ENCODE measurements around the gene PPARD. TPM values are rescaled to one million over a fixed set of nuclear protein-coding genes. Genes with fewer than 3 reads are reported as not detected.

Gene PPARD
- total and polyA plus RNA-seq, 2 experiments from 2014 or later, result 9.1 to 20.4 TPM

DNA sequence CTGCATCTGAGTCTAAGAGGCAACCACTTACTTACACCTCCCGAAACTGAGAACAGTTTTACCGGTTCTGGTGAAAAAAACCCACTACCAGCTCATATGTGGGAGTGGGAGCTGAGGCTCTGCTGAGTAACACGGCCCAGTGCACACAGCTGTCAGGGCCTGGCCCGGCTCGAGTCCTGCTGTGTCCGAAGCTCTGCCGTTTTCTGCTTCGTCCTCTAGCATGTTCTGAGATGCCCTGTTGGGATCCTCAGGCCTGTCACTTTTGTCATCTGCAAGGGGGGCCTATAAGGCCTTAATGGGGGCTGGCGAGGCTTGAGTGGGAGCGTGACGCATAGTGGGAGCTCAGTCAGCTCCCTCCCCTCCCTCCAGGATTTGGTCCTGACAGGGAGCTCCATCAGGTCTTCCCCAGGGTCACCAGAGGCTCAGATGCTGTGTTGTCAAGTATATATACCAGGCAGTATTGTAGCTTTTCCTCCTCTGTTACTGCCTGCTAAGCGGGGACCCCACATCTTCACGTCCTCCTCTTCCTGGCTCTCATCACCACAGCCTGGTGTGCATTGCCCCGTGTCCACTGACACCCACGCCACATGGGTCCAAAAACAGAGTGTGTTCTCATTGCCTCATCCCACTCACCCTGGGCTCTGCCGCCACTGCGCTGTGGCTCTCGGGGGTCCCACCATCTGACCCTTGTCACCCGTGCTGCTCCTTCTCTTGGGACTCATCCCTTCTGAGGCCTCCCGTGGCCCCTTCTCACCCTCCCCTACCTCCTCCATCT, 64.5 kb downstream of the PPARD start:
- DNase-seq (ENCODE audit: low spot score), result no peak
- Histone ChIP-seq H3K4me3 (no peak overlapping the region), H3K36me3 (replicated peaks; ENCODE audit: insufficient read depth, low read depth) (no peaks in the 10 kb centered on the region), H3K27me3 (no peaks in the 10 kb centered on the region), H3K79me2 (peaks cover 2% of the 10 kb centered on the region), H4K20me1 (ENCODE audit: insufficient read depth, poor library complexity, severe bottlenecking) (no peaks in the 10 kb centered on the region), H3K4me1 (ENCODE audit: insufficient read depth) (peaks cover 9% of the 10 kb centered on the region), H3K9me2 (replicated peaks; ENCODE audit: insufficient read depth) (no peaks in the 10 kb centered on the region), H2AFZ (no peak overlapping the region), H3K9me3 (ENCODE audit: low read depth) (no peaks in the 10 kb centered on the region), H3K4me2 (no peak overlapping the region), H3K27ac (no peak overlapping the region)
- 95% methylated on average over 20 of the region's 20 CpGs for WGBS (ENCODE audit: low lambda C conversion rate, missing lambda C conversion rate)
- TF ChIP-seq, protein P1, sequence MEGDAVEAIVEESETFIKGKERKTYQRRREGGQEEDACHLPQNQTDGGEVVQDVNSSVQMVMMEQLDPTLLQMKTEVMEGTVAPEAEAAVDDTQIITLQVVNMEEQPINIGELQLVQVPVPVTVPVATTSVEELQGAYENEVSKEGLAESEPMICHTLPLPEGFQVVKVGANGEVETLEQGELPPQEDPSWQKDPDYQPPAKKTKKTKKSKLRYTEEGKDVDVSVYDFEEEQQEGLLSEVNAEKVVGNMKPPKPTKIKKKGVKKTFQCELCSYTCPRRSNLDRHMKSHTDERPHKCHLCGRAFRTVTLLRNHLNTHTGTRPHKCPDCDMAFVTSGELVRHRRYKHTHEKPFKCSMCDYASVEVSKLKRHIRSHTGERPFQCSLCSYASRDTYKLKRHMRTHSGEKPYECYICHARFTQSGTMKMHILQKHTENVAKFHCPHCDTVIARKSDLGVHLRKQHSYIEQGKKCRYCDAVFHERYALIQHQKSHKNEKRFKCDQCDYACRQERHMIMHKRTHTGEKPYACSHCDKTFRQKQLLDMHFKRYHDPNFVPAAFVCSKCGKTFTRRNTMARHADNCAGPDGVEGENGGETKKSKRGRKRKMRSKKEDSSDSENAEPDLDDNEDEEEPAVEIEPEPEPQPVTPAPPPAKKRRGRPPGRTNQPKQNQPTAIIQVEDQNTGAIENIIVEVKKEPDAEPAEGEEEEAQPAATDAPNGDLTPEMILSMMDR (IDR thresholded peaks at IDR 0.05; ENCODE audit: poor library complexity), result no peak
- TF ChIP-seq EZH2 (IDR thresholded peaks at IDR 0.05; ENCODE audit: borderline replicate concordance), result no peak
- TF ChIP-seq EZH2phosphoT487 (IDR thresholded peaks at IDR 0.05; ENCODE audit: low read depth, severe bottlenecking, unreplicated experiment), result no peak

DNA sequence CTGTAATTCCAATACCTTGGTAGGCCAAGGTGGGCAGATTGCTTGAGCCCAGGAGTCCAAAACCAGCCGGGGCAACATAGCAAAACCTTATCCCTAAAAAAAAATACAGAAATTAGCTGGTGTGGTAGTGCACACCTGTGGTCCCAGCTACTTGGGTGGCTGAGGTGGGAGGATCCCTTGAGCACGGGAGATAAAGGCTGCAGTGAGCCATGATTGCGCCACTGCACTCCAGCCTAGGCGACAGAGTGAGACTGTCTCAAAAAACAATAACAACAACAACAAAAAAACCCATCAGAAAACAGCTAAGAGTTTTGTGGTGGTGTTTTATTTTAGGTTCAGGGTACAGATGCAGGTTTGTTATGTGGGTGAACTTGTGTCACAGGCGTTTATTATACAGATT, 66.9 kb downstream of the PPARD start:
- H3K9me2 ChIP-seq (replicated peaks; ENCODE audit: insufficient read depth), result no peaks in the 10 kb centered on the region
- no peaks in the 10 kb centered on the region for H3K9me3 ChIP-seq (ENCODE audit: low read depth)
- WGBS (ENCODE audit: low lambda C conversion rate, missing lambda C conversion rate), result 86% methylated on average over 5 of the region's 5 CpGs
- no peaks in the 10 kb centered on the region for H3K27me3 ChIP-seq
- TF ChIP-seq EZH2phosphoT487 (IDR thresholded peaks at IDR 0.05; ENCODE audit: low read depth, severe bottlenecking, unreplicated experiment) (no peak), EZH2 (IDR thresholded peaks at IDR 0.05; ENCODE audit: borderline replicate concordance) (no peak)
- TF ChIP-seq, protein P1 (IDR thresholded peaks at IDR 0.05; ENCODE audit: poor library complexity), result no peak
- no peaks in the 10 kb centered on the region for H3K79me2 ChIP-seq
- H3K4me2 ChIP-seq, result no peak overlapping the region
- DNase-seq (ENCODE audit: low spot score), result no peak
- H3K4me1 ChIP-seq (ENCODE audit: insufficient read depth), result no peaks in the 10 kb centered on the region
- H4K20me1 ChIP-seq (ENCODE audit: insufficient read depth, poor library complexity, severe bottlenecking), result no peaks in the 10 kb centered on the region
- H3K36me3 ChIP-seq (replicated peaks; ENCODE audit: insufficient read depth, low read depth), result no peaks in the 10 kb centered on the region
- no peak overlapping the region for H3K4me3 ChIP-seq
- H2AFZ ChIP-seq, result no peak overlapping the region
- no peak overlapping the region for H3K27ac ChIP-seq

DNA sequence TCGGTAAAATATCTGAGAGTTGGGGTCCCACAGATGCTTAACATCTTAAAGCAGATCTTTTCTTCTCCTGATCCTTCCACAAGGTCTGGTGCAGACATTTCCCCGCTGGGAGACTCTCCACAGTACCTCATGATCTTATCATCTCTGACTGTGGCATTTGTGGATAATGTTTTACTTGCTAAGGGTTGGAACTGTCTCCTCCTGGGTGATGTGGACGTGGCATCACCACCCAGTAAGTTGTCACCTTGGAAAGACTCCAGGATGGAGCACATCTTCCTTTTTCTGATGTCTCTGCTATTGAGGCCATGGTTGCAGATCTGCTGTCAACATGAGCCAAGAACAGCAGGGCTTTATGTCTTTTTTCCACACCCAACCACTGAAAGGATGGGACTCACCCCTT, 67.8 kb downstream of the PPARD start:
- H3K4me2 ChIP-seq, result no peak overlapping the region
- 60% methylated on average over 3 of the region's 3 CpGs for WGBS (ENCODE audit: low lambda C conversion rate, missing lambda C conversion rate)
- no peaks in the 10 kb centered on the region for H3K27me3 ChIP-seq
- H3K36me3 ChIP-seq (replicated peaks; ENCODE audit: insufficient read depth, low read depth), result no peaks in the 10 kb centered on the region
- H2AFZ ChIP-seq, result no peak overlapping the region
- no peak for DNase-seq (ENCODE audit: low spot score)
- no peaks in the 10 kb centered on the region for H4K20me1 ChIP-seq (ENCODE audit: insufficient read depth, poor library complexity, severe bottlenecking)
- H3K4me3 ChIP-seq, result no peak overlapping the region
- H3K9me2 ChIP-seq (replicated peaks; ENCODE audit: insufficient read depth), result no peaks in the 10 kb centered on the region
- no peak overlapping the region for H3K27ac ChIP-seq
- no peak for TF ChIP-seq EZH2 (IDR thresholded peaks at IDR 0.05; ENCODE audit: borderline replicate concordance)
- TF ChIP-seq, protein P1 (IDR thresholded peaks at IDR 0.05; ENCODE audit: poor library complexity), result no peak
- no peaks in the 10 kb centered on the region for H3K9me3 ChIP-seq (ENCODE audit: low read depth)
- H3K79me2 ChIP-seq, result no peaks in the 10 kb centered on the region
- H3K4me1 ChIP-seq (ENCODE audit: insufficient read depth), result peaks cover 3% of the 10 kb centered on the region
